ENCODE results near the gene TRH. TPM values are rescaled to one million over a fixed set of nuclear protein-coding genes. Genes with fewer than 3 reads are reported as not detected.

TRH gene
- total RNA-seq, 6 donors from 2014 or later = 0.13 to 0.55 (median 0.32) TPM; not detected in 2

- no peaks in the 10 kb centered on the region for H3K27me3 ChIP-seq
- H3K9me3 ChIP-seq = no peaks in the 10 kb centered on the region
- H3K36me3 ChIP-seq = no peaks in the 10 kb centered on the region
- 80 to 100% methylated on average over 3 of the region's 3 CpGs for WGBS, 2 donors
- TF ChIP-seq CTCF (IDR thresholded peaks at IDR 0.05) = no peak
- no peak for TF ChIP-seq POLR2AphosphoS5 (IDR thresholded peaks at IDR 0.05)
- TF ChIP-seq POLR2A (IDR thresholded peaks at IDR 0.05) = no peak
- TF ChIP-seq EP300 (IDR thresholded peaks at IDR 0.05) = no peak
- no peak overlapping the region for H3K27ac ChIP-seq
- ATAC-seq (ENCODE audit: low FRiP score in 2 of 2) (no peak), DNase-seq (no peak)
- H3K4me1 ChIP-seq = peaks cover 0 to 7% (median 0%) of the 10 kb centered on the region in 4 donors
- H3K4me3 ChIP-seq = no peak overlapping the region
Observed at GRCh38 chr3:129940086-129940485, 34.4 kb upstream of the TRH start.

GRCh38 chr3:129942296-129942695 is 32.2 kb upstream of the TRH start:
- DNase-seq (peak in 1 of 2 donors; percentile 62), ATAC-seq (ENCODE audit: low FRiP score in 2 of 2) (peak; percentile 82 to 91)
- no peaks in the 10 kb centered on the region for H3K27me3 ChIP-seq
- TF ChIP-seq CTCF (IDR thresholded peaks at IDR 0.05) (peak; percentile 65 to 89 (median 81)), POLR2A (IDR thresholded peaks at IDR 0.05) (no peak)
- no peak overlapping the region for H3K4me3 ChIP-seq
- H3K9me3 ChIP-seq = no peaks in the 10 kb centered on the region
- peaks cover 0 to 2% (median 0%) of the 10 kb centered on the region in 4 donors for H3K4me1 ChIP-seq
- WGBS, 2 donors = 16 to 17% methylated on average over 7 of the region's 7 CpGs
- no peak overlapping the region for H3K27ac ChIP-seq
- H3K36me3 ChIP-seq = no peaks in the 10 kb centered on the region

- WGBS, 2 donors = 81 to 84% methylated on average over 3 of the region's 3 CpGs
- TF ChIP-seq POLR2AphosphoS5 (IDR thresholded peaks at IDR 0.05) = no peak
- no peak for TF ChIP-seq POLR2A (IDR thresholded peaks at IDR 0.05)
- no peak for TF ChIP-seq CTCF (IDR thresholded peaks at IDR 0.05)
- no peak for TF ChIP-seq EP300 (IDR thresholded peaks at IDR 0.05)
- Histone ChIP-seq H3K4me1 (no peaks in the 10 kb centered on the region), H3K36me3 (no peaks in the 10 kb centered on the region), H3K27me3 (no peaks in the 10 kb centered on the region), H3K9me3 (no peaks in the 10 kb centered on the region), H3K4me3 (no peak overlapping the region), H3K27ac (no peak overlapping the region)
- DNase-seq (no peak), ATAC-seq (ENCODE audit: low FRiP score in 2 of 2) (no peak)
Observed at GRCh38 chr3:129943020-129943419, 31.5 kb upstream of the TRH start.

- Histone ChIP-seq H3K27me3 (no peaks in the 10 kb centered on the region), H3K4me3 (no peak overlapping the region), H3K9me3 (no peaks in the 10 kb centered on the region), H3K4me1 (no peaks in the 10 kb centered on the region), H3K36me3 (no peaks in the 10 kb centered on the region), H3K27ac (no peak overlapping the region)
- no peak for TF ChIP-seq POLR2AphosphoS5 (IDR thresholded peaks at IDR 0.05)
- TF ChIP-seq POLR2A (IDR thresholded peaks at IDR 0.05) = no peak
- no peak for TF ChIP-seq EP300 (IDR thresholded peaks at IDR 0.05)
- no peak for TF ChIP-seq CTCF (IDR thresholded peaks at IDR 0.05)
- ATAC-seq (ENCODE audit: low FRiP score in 2 of 2) (no peak), DNase-seq (no peak)
- WGBS, 2 donors = 90 to 95% methylated on average over 7 of the region's 7 CpGs
Observed at GRCh38 chr3:129944709-129945108, 29.8 kb upstream of the TRH start.

- no peaks in the 10 kb centered on the region for H3K9me3 ChIP-seq
- no peak for DNase-seq
- TF ChIP-seq POLR2AphosphoS5 (IDR thresholded peaks at IDR 0.05) (no peak), EP300 (IDR thresholded peaks at IDR 0.05) (no peak), CTCF (IDR thresholded peaks at IDR 0.05) (no peak), POLR2A (IDR thresholded peaks at IDR 0.05) (no peak)
- H3K4me3 ChIP-seq = no peak overlapping the region
- no peak for ATAC-seq (ENCODE audit: low FRiP score in 2 of 2)
- H3K4me1 ChIP-seq = no peaks in the 10 kb centered on the region
- no peaks in the 10 kb centered on the region for H3K36me3 ChIP-seq
- H3K27ac ChIP-seq = no peak overlapping the region
- H3K27me3 ChIP-seq = no peaks in the 10 kb centered on the region
- 62 to 78% methylated on average over 8 of the region's 8 CpGs for WGBS, 2 donors
Observed at GRCh38 chr3:129947538-129948240, 26.8 kb upstream of the TRH start.

Data from upper lobe of left lung (tissue), 6 donors.